Brain microvascular endothelial cell (primary cell): ENCODE data around the gene MACROH2A1.
"Not testable (repeated sequence)": the region's sequence is repeated elsewhere in the genome, so short reads cannot be mapped to it uniquely, and the experiment has no call there.

Experiments
- DNase-seq: peaks from one replicate; pipeline ENCODE4 v3.0.0-alpha.2; 2020
- H3K27ac ChIP-seq: fragments of 250-450 bp; sonication (Bioruptor Pico); 2 replicates; pipeline ENCODE4 v1.5.1; 2020; ENCODE audit warnings: mild to moderate bottlenecking, moderate library complexity
- H3K27me3 ChIP-seq: fragments of 250-450 bp; sonication (Bioruptor Pico); replicated peaks from 2 replicates; pipeline ENCODE4 v1.5.1; 2020; ENCODE audit warnings: mild to moderate bottlenecking
- H3K36me3 ChIP-seq: fragments of 250-450 bp; sonication (Bioruptor Pico); replicated peaks from 2 replicates; pipeline ENCODE4 v1.5.1; 2020; ENCODE audit warnings: mild to moderate bottlenecking
- H3K4me3 ChIP-seq: 2 replicates; pipeline ENCODE4 v1.5.1; 2011; ENCODE audit warnings: low read depth, mild to moderate bottlenecking, control low read depth, low read length, moderate library complexity
- CTCF ChIP-seq: IDR thresholded peaks from 2 replicates; pipeline ENCODE4 v1.5.1; 2011; ENCODE audit warnings: low read depth, mild to moderate bottlenecking, moderate library complexity, low read length, control low read depth, inconsistent platforms; ENCODE audit errors: missing control alignments
- in situ Hi-C: cut with HindIII; loops from 2 replicates; pipeline ENCODE4 v1.10.0; 2017; ENCODE audit warnings: low sequenced_read_pairs, low pct_ligation_motif_present

Gene MACROH2A1

GRCh38 chr5:135369952-135370351, 29.1 kb downstream of the MACROH2A1 start:
- Histone ChIP-seq H3K27ac (no peak overlapping the region), H3K36me3 (peaks cover 39% of the 10 kb centered on the region), H3K27me3 (no peaks in the 10 kb centered on the region), H3K4me3 (no peak overlapping the region)
- in situ Hi-C loops: no loop called here
- no peak for TF ChIP-seq CTCF
- DNase-seq: no peak

GRCh38 chr5:135367554-135367953, 31.5 kb downstream of the MACROH2A1 start:
- no peaks in the 10 kb centered on the region for H3K27me3 ChIP-seq
- no peak overlapping the region for H3K27ac ChIP-seq
- no peak overlapping the region for H3K4me3 ChIP-seq
- DNase-seq: no peak
- no peak for TF ChIP-seq CTCF
- H3K36me3 ChIP-seq: peaks cover 43% of the 10 kb centered on the region
- in situ Hi-C loops: no loop called here

- TF ChIP-seq CTCF: no peak
- peaks cover 43% of the 10 kb centered on the region for H3K36me3 ChIP-seq
- no peaks in the 10 kb centered on the region for H3K27me3 ChIP-seq
- in situ Hi-C loops: no loop called here
- no peak overlapping the region for H3K27ac ChIP-seq
- no peak for DNase-seq
- no peak overlapping the region for H3K4me3 ChIP-seq
Observed at GRCh38 chr5:135367076-135367475, 32.0 kb downstream of the MACROH2A1 start.

- Histone ChIP-seq H3K36me3 (peaks cover 49% of the 10 kb centered on the region), H3K27ac (no peak overlapping the region)
- in situ Hi-C loops: no loop called here
Observed at GRCh38 chr5:135365281-135365680, 33.8 kb downstream of the MACROH2A1 start.

GRCh38 chr5:135364421-135365262, 34.4 kb downstream of the MACROH2A1 start:
- in situ Hi-C loops: no loop called here
- Histone ChIP-seq H3K27me3 (no peaks in the 10 kb centered on the region), H3K27ac (no peak overlapping the region), H3K36me3 (peaks cover 46% of the 10 kb centered on the region), H3K4me3 (no peak overlapping the region)
- DNase-seq: no peak
- no peak for TF ChIP-seq CTCF

More at GRCh38 chr5:135365281-135365680, 33.8 kb downstream of the MACROH2A1 start:
- no peak for TF ChIP-seq CTCF
- Histone ChIP-seq H3K27me3 (no peaks in the 10 kb centered on the region), H3K4me3 (no peak overlapping the region)
- DNase-seq: no peak

GRCh38 chr5:135363342-135363741, 35.7 kb downstream of the MACROH2A1 start:
- H3K36me3 ChIP-seq: peaks cover 42% of the 10 kb centered on the region
- DNase-seq, H3K27me3 ChIP-seq, H3K4me3 ChIP-seq, in situ Hi-C loops, H3K27ac ChIP-seq: not testable (repeated sequence)
